ENCODE data around the gene LMO1.

LMO1 gene

GRCh38 chr11:8194956-8195355, 68.7 kb downstream of the LMO1 start:
- TF ChIP-seq REST (IDR thresholded peaks at IDR 0.05; ENCODE audit: insufficient read depth in 1 of 2, low read depth in 2 of 2, low read length in 2 of 2) (no peak), POLR2AphosphoS5 (IDR thresholded peaks at IDR 0.05; ENCODE audit: low read depth, low read length) (no peak), FOXP2 (optimal IDR thresholded peaks at IDR 0.05; ENCODE audit: borderline replicate concordance, extremely low read depth, extremely low read length, insufficient read depth) (no peak), TAF1 (IDR thresholded peaks at IDR 0.05; ENCODE audit: borderline replicate concordance, insufficient read depth, low read length) (no peak)

- no peak for TF ChIP-seq REST (IDR thresholded peaks at IDR 0.05; ENCODE audit: insufficient read depth in 1 of 2, low read depth in 2 of 2, low read length in 2 of 2)
Observed at GRCh38 chr11:8192896-8193209, 70.8 kb downstream of the LMO1 start.

GRCh38 chr11:8192016-8192895, 71.4 kb downstream of the LMO1 start:
- no peak for TF ChIP-seq REST (IDR thresholded peaks at IDR 0.05; ENCODE audit: insufficient read depth in 1 of 2, low read depth in 2 of 2, low read length in 2 of 2)
- TF ChIP-seq SIN3A (IDR thresholded peaks at IDR 0.05; ENCODE audit: borderline replicate concordance, insufficient read depth, low read length) = no peak
- TF ChIP-seq POLR2AphosphoS5 (IDR thresholded peaks at IDR 0.05; ENCODE audit: low read depth, low read length) = no peak
- no peak for TF ChIP-seq FOXP2 (optimal IDR thresholded peaks at IDR 0.05; ENCODE audit: borderline replicate concordance, extremely low read depth, extremely low read length, insufficient read depth)
- TF ChIP-seq TAF1 (IDR thresholded peaks at IDR 0.05; ENCODE audit: borderline replicate concordance, insufficient read depth, low read length) = no peak

- TF ChIP-seq SIN3A (IDR thresholded peaks at IDR 0.05; ENCODE audit: borderline replicate concordance, insufficient read depth, low read length) (no peak), REST (IDR thresholded peaks at IDR 0.05; ENCODE audit: insufficient read depth in 1 of 2, low read depth in 2 of 2, low read length in 2 of 2) (no peak), TAF1 (IDR thresholded peaks at IDR 0.05; ENCODE audit: borderline replicate concordance, insufficient read depth, low read length) (no peak), FOXP2 (optimal IDR thresholded peaks at IDR 0.05; ENCODE audit: borderline replicate concordance, extremely low read depth, extremely low read length, insufficient read depth) (no peak), POLR2AphosphoS5 (IDR thresholded peaks at IDR 0.05; ENCODE audit: low read depth, low read length) (no peak)
Observed at GRCh38 chr11:8190431-8190830, 73.2 kb downstream of the LMO1 start.

GRCh38 chr11:8186429-8186828, 77.2 kb downstream of the LMO1 start:
- TF ChIP-seq SIN3A (IDR thresholded peaks at IDR 0.05; ENCODE audit: borderline replicate concordance, insufficient read depth, low read length) = no peak
- no peak for TF ChIP-seq TAF1 (IDR thresholded peaks at IDR 0.05; ENCODE audit: borderline replicate concordance, insufficient read depth, low read length)
- no peak for TF ChIP-seq POLR2AphosphoS5 (IDR thresholded peaks at IDR 0.05; ENCODE audit: low read depth, low read length)
- TF ChIP-seq REST (IDR thresholded peaks at IDR 0.05; ENCODE audit: insufficient read depth in 1 of 2, low read depth in 2 of 2, low read length in 2 of 2) = no peak
- no peak for TF ChIP-seq FOXP2 (optimal IDR thresholded peaks at IDR 0.05; ENCODE audit: borderline replicate concordance, extremely low read depth, extremely low read length, insufficient read depth)
